IMR-90 (cell line): Measurements from ENCODE around the gene FOXN4. TPM values are rescaled to one million over a fixed set of nuclear protein-coding genes. Genes with fewer than 3 reads are reported as not detected.

ENCODE experiments used
- ATAC-seq: fragments of 200-7000 bp; cut with Tn5 transposase; 2 replicates; pipeline ENCODE4 v1.9.1; 2020; ENCODE audit warnings: low read depth, mild to moderate bottlenecking, moderate library complexity
- BruUV-seq: library from RNA; stranded (reverse); fragments of 400-500 nt; replicated peaks from 2 replicates; lab custom pipeline; 2021; lab: Mats Ljungman, UMichigan
- CTCF ChIA-PET: fragments of 300-600 bp; formaldehyde crosslinking; extraction: SDS; loops from one replicate; lab custom pipeline; 2021; ENCODE audit warnings: antibody characterized with exemption; lab: Yijun Ruan, JAX
- POLR2A ChIA-PET: fragments of 300-600 bp; sonication (Branson Sonifier 250); formaldehyde crosslinking; loops from one replicate; lab custom pipeline; 2022; ENCODE audit warnings: antibody characterized with exemption; ENCODE audit not compliant: unreplicated experiment; lab: Charles Lee
- DNase-seq: peaks from one replicate; pipeline ENCODE4 v3.0.0; 2013
- H2AFZ ChIP-seq: replicated peaks from 2 replicates; pipeline ENCODE3; 2013; ENCODE audit warnings: low read length, mild to moderate bottlenecking; ENCODE audit not compliant: poor library complexity
- H2AK5ac ChIP-seq: 2 replicates; pipeline ENCODE4 v1.6.1; 2013; ENCODE audit warnings: low read depth, low read length, inconsistent platforms
- H2AK9ac ChIP-seq: replicated peaks from 2 replicates; pipeline ENCODE3; 2013; ENCODE audit warnings: mild to moderate bottlenecking, low read depth, low read length, moderate library complexity; ENCODE audit not compliant: poor library complexity
- H2BK120ac ChIP-seq: 2 replicates; pipeline ENCODE4 v1.6.1; 2013; ENCODE audit warnings: low read depth, low read length, inconsistent platforms
- H2BK15ac ChIP-seq: 3 replicates; pipeline ENCODE4 v1.6.1; 2013; ENCODE audit warnings: low read depth, low read length, inconsistent platforms
- H2BK20ac ChIP-seq: 2 replicates; pipeline ENCODE4 v1.6.1; 2013; ENCODE audit warnings: low read depth, mild to moderate bottlenecking, inconsistent platforms, low read length, moderate library complexity
- H2BK5ac ChIP-seq: 2 replicates; pipeline ENCODE4 v1.6.1; 2013; ENCODE audit warnings: mild to moderate bottlenecking, low read depth, low read length, inconsistent platforms; ENCODE audit not compliant: poor library complexity, severe bottlenecking
- H3K14ac ChIP-seq: replicated peaks from 2 replicates; pipeline ENCODE4 v1.6.1; 2013; ENCODE audit warnings: low read depth, low read length, inconsistent platforms
- H3K18ac ChIP-seq: 2 replicates; pipeline ENCODE4 v1.6.1; 2013; ENCODE audit warnings: low read depth, low read length, control low read depth
- H3K23ac ChIP-seq: 2 replicates; pipeline ENCODE4 v1.6.1; 2013; ENCODE audit warnings: low read depth, low read length, inconsistent platforms
- H3K27ac ChIP-seq: 2 replicates; pipeline ENCODE4 v1.5.1; 2013; ENCODE audit warnings: mild to moderate bottlenecking, control low read depth, low read length; ENCODE audit not compliant: insufficient read depth
- H3K27me3 ChIP-seq: 2 replicates; pipeline ENCODE4 v1.6.1; 2013; ENCODE audit warnings: low read length; ENCODE audit not compliant: control insufficient read depth, insufficient read depth
- H3K36me3 ChIP-seq: 2 replicates; pipeline ENCODE4 v1.6.1; 2013; ENCODE audit warnings: low read length, mixed read lengths; ENCODE audit not compliant: control insufficient read depth, insufficient read depth
- H3K4ac ChIP-seq: 2 replicates; pipeline ENCODE4 v1.6.1; 2013; ENCODE audit warnings: low read depth, low read length, inconsistent platforms
- H3K4me1 ChIP-seq: 2 replicates; pipeline ENCODE4 v1.6.1; 2013; ENCODE audit warnings: low read length, mixed read lengths; ENCODE audit not compliant: control insufficient read depth, insufficient read depth
- H3K4me2 ChIP-seq: 2 replicates; pipeline ENCODE4 v1.6.1; 2013; ENCODE audit warnings: low read depth, mild to moderate bottlenecking, control low read depth, low read length, moderate library complexity
- H3K4me3 ChIP-seq: 2 replicates; pipeline ENCODE4 v1.5.1; 2013; ENCODE audit warnings: low read depth, mild to moderate bottlenecking, control low read depth, low read length, moderate library complexity; ENCODE audit not compliant: insufficient read depth
- H3K56ac ChIP-seq: 2 replicates; pipeline ENCODE4 v1.6.1; 2013; ENCODE audit warnings: low read length, inconsistent platforms; ENCODE audit not compliant: insufficient read depth; ENCODE audit errors: extremely low read depth
- H3K79me1 ChIP-seq, 2 experiments: 2 replicates each; pipeline ENCODE4 v1.6.1; 2013; ENCODE audit warnings: low read length in 2 of 2, inconsistent platforms in 1 of 2, low read depth in 1 of 2
- H3K9ac ChIP-seq: 2 replicates; pipeline ENCODE4 v1.6.1; 2013; ENCODE audit warnings: low read depth, low read length, control low read depth
- H3K9me1 ChIP-seq: 2 replicates; pipeline ENCODE4 v1.6.1; 2013; ENCODE audit warnings: low read length, inconsistent platforms; ENCODE audit not compliant: insufficient read depth
- H3K9me3 ChIP-seq: 2 replicates; pipeline ENCODE4 v1.6.1; 2013; ENCODE audit warnings: low read length; ENCODE audit not compliant: control insufficient read depth, insufficient read depth
- H4K20me1 ChIP-seq: 2 replicates; pipeline ENCODE4 v1.6.1; 2013; ENCODE audit warnings: low read length, inconsistent platforms; ENCODE audit not compliant: insufficient read depth
- H4K5ac ChIP-seq: 2 replicates; pipeline ENCODE4 v1.6.1; 2013; ENCODE audit warnings: mild to moderate bottlenecking, low read depth, low read length, control low read depth
- H4K8ac ChIP-seq, 2 experiments: 2 replicates each; pipeline ENCODE4 v1.6.1; 2013; ENCODE audit warnings: low read depth in 2 of 2, low read length in 2 of 2, control low read depth in 1 of 2, inconsistent platforms in 1 of 2
- H4K91ac ChIP-seq: 2 replicates; pipeline ENCODE4 v1.6.1; 2013; ENCODE audit warnings: low read depth, low read length, inconsistent platforms; ENCODE audit not compliant: insufficient read depth
- CEBPB ChIP-seq: IDR thresholded peaks from 2 replicates; pipeline ENCODE4 v1.6.1; 2012; ENCODE audit warnings: low read depth, low read length, improper control_type of control experiment
- MAZ ChIP-seq: IDR thresholded peaks from 2 replicates; pipeline ENCODE4 v1.6.1; 2012; ENCODE audit warnings: low read depth, mild to moderate bottlenecking, low read length, improper control_type of control experiment, moderate library complexity, borderline replicate concordance
- NFE2L2 ChIP-seq: fragments of 150-350 bp; IDR thresholded peaks from 2 replicates; pipeline ENCODE4 v1.6.1; 2016; ENCODE audit warnings: low read depth, mild to moderate bottlenecking, low read length
- RCOR1 ChIP-seq: IDR thresholded peaks from 2 replicates; pipeline ENCODE4 v1.6.1; 2012; ENCODE audit warnings: mild to moderate bottlenecking, low read length, improper control_type of control experiment; ENCODE audit not compliant: insufficient replicate concordance
- WGBS, 2 experiments: methylation state at CpG; one replicate each; pipeline versions ENCODE4 v1.1.5 to v1.1.7; 2013; ENCODE audit warnings: missing lambda C conversion rate in 2 of 2; ENCODE audit not compliant: insufficient read length in 1 of 2; ENCODE audit errors: extremely low coverage in 2 of 2; 5-methylcytosine and 5-hydroxymethylcytosine counted together
- dilution Hi-C: fragments of 300-500 bp; cut with HindIII; formaldehyde crosslinking; loops from one replicate; pipeline ENCODE4 v1.14.3; 2018; ENCODE audit warnings: low sequenced_read_pairs; ENCODE audit not compliant: unreplicated experiment
- in situ Hi-C: fragments of 300-500 bp; cut with MboI; formaldehyde crosslinking; loops from 3 replicates; pipeline ENCODE4 v1.14.3; 2019; ENCODE audit warnings: low sequenced_read_pairs, inconsistent platforms, mixed read lengths
- intact Hi-C: fragments of 100-400 bp; cut with micrococcal nuclease; formaldehyde crosslinking; loops from 2 replicates; pipeline ENCODE4 v1.10.0; 2022
- polyA plus RNA-seq, 3 experiments: library from polyadenylated mRNA; depleted of rRNA; stranded (reverse); fragments of >200 nt; gene quantifications; 2 replicates each; pipeline ENCODE4 v1.2.3, GENCODE V29; 2012; ENCODE audit warnings: low replicate concordance in 1 of 3
- total RNA-seq: library from RNA; depleted of rRNA; stranded (reverse); fragments of >200 nt; gene quantifications from 2 replicates; pipeline ENCODE4 v1.2.3, GENCODE V29; 2012

Gene FOXN4
- total and polyA plus RNA-seq, 2 of the 4 experiments (the other 2 are of a cell fraction): not detected

- Histone ChIP-seq H3K4me1 (no peaks in the 10 kb centered on the region), H2BK5ac (no peak overlapping the region), H3K4me2 (no peak overlapping the region), H2AFZ (no peak overlapping the region), H2AK5ac (no peak overlapping the region), H4K20me1 (no peaks in the 10 kb centered on the region), H4K8ac (no peak overlapping the region), H3K4me3 (no peak overlapping the region), H2BK20ac (no peak overlapping the region), H3K9me3 (peaks cover 3% of the 10 kb centered on the region; the same call in 1 of the 2 replicates), H3K56ac (no peak overlapping the region), H3K18ac (no peak overlapping the region), H2BK120ac (no peak overlapping the region), H3K23ac (no peak overlapping the region), H3K79me1 (no peaks in the 10 kb centered on the region), H3K9ac (no peak overlapping the region), H3K27me3 (no peaks in the 10 kb centered on the region), H2AK9ac (no peak overlapping the region), H3K4ac (no peak overlapping the region), H3K27ac (no peak overlapping the region), H4K5ac (no peak overlapping the region), H4K91ac (no peak overlapping the region), H3K36me3 (0 out of 2 replicates have a peak, but pooled peaks cover 3% of the 10 kb centered on the region), H3K9me1 (no peaks in the 10 kb centered on the region), H3K14ac (no peak overlapping the region), H2BK15ac (no peak overlapping the region)
- ChIA-PET POLR2A (no interaction called here), CTCF (no interaction called here)
- 90% methylated on average over 4 of the region's 16 CpGs; no CpG with 5 or more reads in 1 of the 2 experiments for WGBS, 2 experiments
- BruUV-seq: no TSS peak
- in situ Hi-C loops: no loop called here
- no peak for DNase-seq
- dilution Hi-C loops: no loop called here
- intact Hi-C loops: no loop called here
- TF ChIP-seq MAZ (no peak), NFE2L2 (no peak), CEBPB (no peak), RCOR1 (no peak)
- no peak for ATAC-seq
These were observed 50.2 kb downstream of the FOXN4 start for GRCh38 chr12:109258607-109259544.
